ENCODE measurements around the gene PILRB.

- TF ChIP-seq CTCF (IDR thresholded peaks at IDR 0.05) (no peak), POLR2AphosphoS5 (IDR thresholded peaks at IDR 0.05; ENCODE audit: low read depth, low read length) (peak; percentile 25; the same call in 1 of the 2 replicates)
Measured at GRCh38 chr7:100349757-100350156, 8.2 kb upstream of the PILRB start.
